ENCODE results near the gene RBBP4. TPM values are rescaled to one million over a fixed set of nuclear protein-coding genes. Genes with fewer than 3 reads are reported as not detected.
"Not testable (repeated sequence)": the region's sequence is repeated elsewhere in the genome, so short reads cannot be mapped to it uniquely, and the experiment has no call there.

Gene RBBP4
- total RNA-seq, 3 donors from 2014 or later = 120 to 156 (median 136) TPM

DNA sequence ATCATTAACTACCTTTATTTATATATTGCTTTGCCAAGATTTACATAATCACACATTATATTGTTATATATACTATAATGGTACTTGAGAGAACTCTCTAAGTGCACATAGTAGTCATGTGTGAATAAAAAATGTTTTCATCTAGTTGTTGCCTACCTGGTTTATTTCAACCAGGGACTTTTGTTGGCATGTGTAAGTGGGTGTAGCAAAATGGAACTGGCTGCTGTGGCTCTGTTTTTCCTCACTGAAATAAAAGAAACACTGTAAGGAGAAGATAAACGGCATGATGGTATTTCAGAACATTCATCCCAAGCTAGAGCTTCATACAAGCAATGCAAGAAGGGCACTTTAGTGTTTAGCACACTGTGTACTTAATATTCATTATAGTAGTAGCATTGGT lies 14.9 kb downstream of the RBBP4 start:
- H3K9me3 ChIP-seq = no peaks in the 10 kb centered on the region
- H3K4me1 ChIP-seq (ENCODE audit: low read depth) = no peaks in the 10 kb centered on the region
- intact Hi-C loops (cut with DNase I, micrococcal nuclease) = no loop called here
- DNase-seq = no peak
- H3K4me3 ChIP-seq = no peak overlapping the region
- TF ChIP-seq CTCF (IDR thresholded peaks at IDR 0.05) = no peak
- no peak for ATAC-seq
- peaks cover 15% of the 10 kb centered on the region for H3K36me3 ChIP-seq (ENCODE audit: low read depth)

DNA sequence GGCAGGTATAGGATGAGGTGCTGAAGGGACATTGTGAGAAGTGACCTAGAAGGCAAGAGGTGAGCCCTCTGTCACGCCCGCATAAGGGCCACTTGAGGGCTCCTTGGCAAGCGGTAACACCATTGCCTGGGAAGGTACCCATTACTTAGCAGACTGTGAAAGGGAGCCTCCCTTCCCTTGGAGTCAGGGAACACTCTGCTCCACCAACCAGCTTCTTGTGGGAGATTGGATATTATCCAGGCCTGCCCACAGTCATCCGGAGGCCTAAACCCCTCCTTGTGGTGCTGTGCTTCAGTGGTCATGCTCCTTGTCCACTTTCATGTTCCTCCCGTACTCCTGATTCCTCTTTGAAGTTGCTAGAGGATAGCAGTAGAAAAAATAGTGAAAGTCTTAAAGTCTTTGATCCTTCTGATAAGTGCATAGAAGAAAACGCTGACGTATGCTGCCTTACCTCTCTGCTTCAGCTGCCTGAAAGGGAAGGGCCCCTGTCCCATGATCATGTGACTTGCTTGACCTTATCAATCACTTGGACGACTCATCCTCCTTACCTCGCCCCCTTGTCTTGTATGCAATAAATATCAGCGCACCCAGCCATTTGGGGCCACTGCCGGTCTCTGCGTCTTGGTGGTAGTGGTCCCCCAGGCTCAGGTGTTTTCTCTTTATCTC lies 16.0 kb downstream of the RBBP4 start:
- H3K4me1 ChIP-seq (ENCODE audit: low read depth) = no peaks in the 10 kb centered on the region
- TF ChIP-seq CTCF (IDR thresholded peaks at IDR 0.05) = no peak
- peaks cover 15% of the 10 kb centered on the region for H3K36me3 ChIP-seq (ENCODE audit: low read depth)
- H3K4me3 ChIP-seq = no peak overlapping the region
- intact Hi-C loops (cut with DNase I, micrococcal nuclease) = no loop called here
- no peaks in the 10 kb centered on the region for H3K9me3 ChIP-seq
- ATAC-seq (no peak), DNase-seq (no peak)

DNA sequence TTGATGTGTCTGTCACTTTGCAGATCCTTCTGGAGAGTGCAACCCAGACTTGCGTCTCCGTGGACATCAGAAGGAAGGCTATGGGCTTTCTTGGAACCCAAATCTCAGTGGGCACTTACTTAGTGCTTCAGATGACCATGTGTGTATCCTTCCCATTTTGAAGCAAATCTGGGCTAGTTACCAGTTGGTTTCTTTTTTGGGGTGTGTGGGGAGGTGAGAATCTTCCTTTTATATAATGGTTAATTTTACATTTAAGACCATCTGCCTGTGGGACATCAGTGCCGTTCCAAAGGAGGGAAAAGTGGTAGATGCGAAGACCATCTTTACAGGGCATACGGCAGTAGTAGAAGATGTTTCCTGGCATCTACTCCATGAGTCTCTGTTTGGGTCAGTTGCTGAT lies 17.7 kb downstream of the RBBP4 start:
- DNase-seq; ATAC-seq; H3K4me3 ChIP-seq; intact Hi-C loops (cut with DNase I, micrococcal nuclease); H3K9me3 ChIP-seq; H3K4me1 ChIP-seq (ENCODE audit: low read depth): not testable (repeated sequence)
- peaks cover 15% of the 10 kb centered on the region for H3K36me3 ChIP-seq (ENCODE audit: low read depth)

GRCh38 chr1:32676945-32677344 lies 25.9 kb downstream of the RBBP4 start:
- peaks cover 10% of the 10 kb centered on the region for H3K4me1 ChIP-seq (ENCODE audit: low read depth)
- peak; percentile 66 for ATAC-seq
- peaks cover 2% of the 10 kb centered on the region for H3K36me3 ChIP-seq (ENCODE audit: low read depth)
- no peak for DNase-seq
- H3K9me3 ChIP-seq = no peaks in the 10 kb centered on the region
- H3K4me3 ChIP-seq = no peak overlapping the region
- intact Hi-C loops (cut with DNase I, micrococcal nuclease) = no loop called here
- no peak for TF ChIP-seq CTCF (IDR thresholded peaks at IDR 0.05)

DNA sequence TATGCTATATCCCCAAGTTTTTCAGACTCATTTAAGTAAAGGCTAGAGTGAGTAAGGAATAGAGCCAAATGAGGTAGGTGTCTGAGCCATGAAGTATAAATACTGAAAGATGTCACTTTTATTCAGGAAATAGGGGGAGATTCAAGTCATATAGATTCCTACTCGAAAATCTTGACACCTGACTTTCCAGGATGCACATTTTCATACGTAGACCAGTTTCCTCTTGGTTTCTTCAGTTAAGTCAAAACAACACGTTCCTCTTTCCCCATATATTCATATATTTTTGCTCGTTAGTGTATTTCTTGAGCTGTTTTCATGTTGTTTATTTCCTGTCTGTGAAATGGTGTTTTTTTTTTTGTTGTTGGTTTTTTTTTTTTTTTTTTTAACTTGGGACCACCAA lies 29.0 kb downstream of the RBBP4 start:
- ATAC-seq; DNase-seq; intact Hi-C loops (cut with DNase I, micrococcal nuclease); H3K9me3 ChIP-seq; H3K36me3 ChIP-seq (ENCODE audit: low read depth); H3K4me3 ChIP-seq: not testable (repeated sequence)
- H3K4me1 ChIP-seq (ENCODE audit: low read depth) = peaks cover 26% of the 10 kb centered on the region

GRCh38 chr1:32680642-32681041 lies 29.6 kb downstream of the RBBP4 start:
- TF ChIP-seq CTCF (IDR thresholded peaks at IDR 0.05) = no peak
- intact Hi-C loops (cut with DNase I, micrococcal nuclease) = no loop called here
- H3K4me1 ChIP-seq (ENCODE audit: low read depth) = peaks cover 26% of the 10 kb centered on the region
- peaks cover 2% of the 10 kb centered on the region for H3K36me3 ChIP-seq (ENCODE audit: low read depth)
- ATAC-seq (peak; percentile 58), DNase-seq (no peak)
- no peak overlapping the region for H3K4me3 ChIP-seq
- H3K9me3 ChIP-seq = no peaks in the 10 kb centered on the region

DNA sequence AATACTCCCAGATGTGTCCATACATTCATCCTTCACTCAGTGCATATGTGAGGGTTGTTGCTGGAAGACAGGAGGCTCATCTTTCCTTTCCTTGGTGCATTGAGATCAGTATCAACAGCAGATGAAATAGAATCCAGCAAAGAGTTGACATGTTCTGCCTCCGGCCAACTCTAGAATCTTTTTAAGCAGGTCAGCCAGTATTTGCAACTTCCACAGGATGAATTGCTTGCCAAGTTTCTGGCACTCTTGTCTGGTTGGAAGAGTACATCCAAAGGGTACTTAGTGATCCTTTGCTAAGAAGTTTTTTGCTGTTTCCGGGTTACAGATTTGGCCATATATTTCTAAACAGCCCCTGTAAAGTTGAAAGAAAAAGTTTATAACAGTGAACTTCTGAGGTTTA lies 30.5 kb downstream of the RBBP4 start:
- DNase-seq = no peak
- peaks cover 2% of the 10 kb centered on the region for H3K36me3 ChIP-seq (ENCODE audit: low read depth)
- no peaks in the 10 kb centered on the region for H3K9me3 ChIP-seq
- ATAC-seq = peak; percentile 26
- H3K4me1 ChIP-seq (ENCODE audit: low read depth) = peaks cover 26% of the 10 kb centered on the region
- no peak for TF ChIP-seq CTCF (IDR thresholded peaks at IDR 0.05)
- intact Hi-C loops (cut with DNase I, micrococcal nuclease) = no loop called here
- no peak overlapping the region for H3K4me3 ChIP-seq
